A549 treated with DMSO at 1 μM for 4 hours (cell line): Measurements from ENCODE around the gene CTR9. TPM values are rescaled to one million over a fixed set of nuclear protein-coding genes. Genes with fewer than 3 reads are reported as not detected.

Experiments used
- total RNA-seq: library from RNA; stranded (reverse); fragments of 200-300 nt; extraction: Qiagen RNA extraction; gene quantifications from 5 replicates; pipeline ENCODE4 v1.2.3, GENCODE V29; 2022; ENCODE audit warnings: low read depth

The CTR9 gene
- total RNA-seq, result 23.0 to 27.8 TPM (median 27.2 TPM) in 5 replicates

DNA sequence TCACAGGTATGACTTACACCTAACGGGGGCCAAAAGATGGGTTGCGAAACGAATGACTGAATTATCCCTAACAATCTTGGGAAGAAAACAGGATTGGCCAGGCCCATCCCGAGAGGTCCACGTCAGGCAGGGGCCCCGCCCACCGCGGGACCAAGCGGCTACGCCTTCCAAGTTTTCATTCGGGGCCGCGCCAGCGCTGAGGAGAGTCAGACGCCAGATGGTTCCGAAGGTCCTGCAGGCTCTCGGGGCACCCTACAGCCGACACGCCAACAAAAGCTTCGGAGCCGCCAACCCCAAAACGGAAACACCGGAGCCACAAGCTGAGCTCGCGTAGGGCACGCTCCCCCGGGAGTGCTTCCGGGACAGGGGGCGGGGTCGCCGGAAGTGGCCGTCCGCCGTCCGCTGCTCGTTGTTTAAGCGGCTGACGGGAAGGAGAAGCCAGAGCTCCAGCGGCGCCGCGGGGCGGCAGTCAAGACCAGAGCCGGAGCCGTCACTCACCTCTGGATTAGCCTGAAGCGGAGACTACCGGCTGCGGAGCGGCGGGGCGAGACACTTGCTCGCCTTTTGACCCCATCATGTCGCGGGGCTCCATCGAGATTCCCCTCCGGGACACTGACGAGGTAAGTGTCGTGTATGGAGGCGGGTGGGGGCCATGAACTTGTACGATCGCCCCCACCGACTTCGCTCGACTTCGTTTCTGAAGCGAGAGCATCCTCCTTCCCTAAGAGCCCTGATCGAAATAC is at the start of gene CTR9:
Gene CTR9, plus strand, starts transcription at position 409 of the 743 bp plus-strand sequence. Its CDS starts 167 bp downstream, at position 576.

DNA sequence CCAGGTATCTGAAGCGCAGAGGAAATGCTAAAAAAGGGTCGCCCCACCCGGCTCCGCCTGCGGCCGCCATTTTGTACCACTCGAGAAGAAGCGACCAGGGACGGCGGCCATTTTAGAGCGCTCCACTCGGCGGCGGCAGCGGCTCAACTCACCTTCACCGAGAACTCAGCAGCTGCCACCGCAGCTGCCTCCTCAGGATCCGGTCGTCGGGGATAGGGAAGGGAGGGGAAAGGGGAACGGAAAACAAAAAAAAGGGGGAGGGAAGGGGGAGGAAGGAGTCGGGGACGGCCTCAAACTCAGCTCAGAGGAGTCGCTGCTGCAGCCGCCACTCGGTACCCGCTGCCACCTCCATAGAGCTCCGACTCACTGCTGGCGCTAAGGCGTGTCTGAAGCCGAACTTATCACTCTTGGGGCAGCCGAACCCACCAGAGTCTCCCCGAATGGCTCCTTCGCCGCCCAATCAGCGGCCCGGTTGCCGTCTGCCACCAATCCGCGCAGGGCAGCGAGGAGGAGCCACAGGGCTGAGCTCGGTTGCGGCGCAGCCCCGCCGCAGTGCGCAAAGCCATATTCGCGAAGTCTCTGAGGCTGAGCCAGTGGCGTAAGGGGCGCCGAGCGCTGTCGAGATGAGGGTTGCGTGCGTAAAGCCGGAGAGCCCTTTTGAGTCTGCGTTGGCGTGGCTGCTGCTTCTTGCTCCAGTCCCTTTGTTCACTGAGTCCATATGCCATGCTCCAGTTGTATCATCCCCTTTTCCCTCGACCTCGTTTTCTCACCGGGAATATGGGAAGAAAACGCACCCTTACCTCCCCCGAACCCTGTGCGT is 57.7 kb downstream of the CTR9 start, which contains the start of gene EIF4G2:
Gene EIF4G2, minus strand, starts transcription at position 374 of the 820 bp plus-strand sequence.

Other genes with a start within 250 kb of the CTR9 start
- gene RNF141, start 210.1 kb upstream of the CTR9 start, total RNA-seq, result 17.8 to 25.8 TPM (median 23.4 TPM) in 5 replicates
- 0.03 to 0.17 TPM (median 0.05 TPM) in 3 of 5 replicates, not detected in the others for gene LYVE1, start 182.6 kb upstream of the CTR9 start, total RNA-seq
- gene IRAG1, start 57.5 kb upstream of the CTR9 start, total RNA-seq, result 0.02 to 0.08 TPM (median 0.05 TPM) in 3 of 5 replicates, not detected in the others
- gene EIF4G2, start 57.7 kb downstream of the CTR9 start, total RNA-seq, result 647 to 900 TPM (median 748 TPM) in 5 replicates
- 30.5 to 43.0 TPM (median 38.2 TPM) in 5 replicates for gene ZBED5, start 106.8 kb downstream of the CTR9 start, total RNA-seq